HEK293 (cell line): ENCODE measurements around the gene CD83.

Experiments used
- ATF2 ChIP-seq: fragments of 450-650 bp; formaldehyde crosslinking; IDR thresholded peaks from 2 replicates; pipeline ENCODE4 v1.5.1; 2016; ENCODE audit warnings: missing biosample characterization, missing genetic modification characterization, low read depth
- BCL11A ChIP-seq: fragments of 450-650 bp; formaldehyde crosslinking; IDR thresholded peaks from 2 replicates; pipeline ENCODE4 v1.5.1; 2016; ENCODE audit warnings: low read depth, missing biosample characterization, missing genetic modification characterization
- CTCF ChIP-seq: fragments of 450-650 bp; formaldehyde crosslinking; IDR thresholded peaks from 2 replicates; pipeline ENCODE4 v1.5.1; 2016; ENCODE audit warnings: missing biosample characterization, missing genetic modification characterization
- MYNN ChIP-seq: fragments of 450-650 bp; formaldehyde crosslinking; IDR thresholded peaks from 2 replicates; pipeline ENCODE4 v1.5.1; 2016; ENCODE audit warnings: missing biosample characterization, missing genetic modification characterization, borderline replicate concordance
- YY1 ChIP-seq: fragments of 450-650 bp; formaldehyde crosslinking; IDR thresholded peaks from 2 replicates; pipeline ENCODE4 v1.5.1; 2018; ENCODE audit warnings: missing biosample characterization, missing genetic modification characterization
- ZNF10 ChIP-seq: fragments of 450-650 bp; formaldehyde crosslinking; IDR thresholded peaks from 2 replicates; pipeline ENCODE4 v1.5.1; 2017; ENCODE audit warnings: missing biosample characterization, missing genetic modification characterization
- ZNF202 ChIP-seq: fragments of 450-650 bp; formaldehyde crosslinking; IDR thresholded peaks from 2 replicates; pipeline ENCODE4 v1.5.1; 2016; ENCODE audit warnings: missing biosample characterization, missing genetic modification characterization, borderline replicate concordance
- ZNF510 ChIP-seq: fragments of 450-650 bp; formaldehyde crosslinking; IDR thresholded peaks from 2 replicates; pipeline ENCODE4 v1.5.1; 2018; ENCODE audit warnings: mild to moderate bottlenecking, missing genetic modification characterization, missing biosample characterization; ENCODE audit not compliant: insufficient replicate concordance
- ZNF658 ChIP-seq: fragments of 450-650 bp; formaldehyde crosslinking; IDR thresholded peaks from 2 replicates; pipeline ENCODE4; 2016; ENCODE audit warnings: missing biosample characterization, missing genetic modification characterization
- ZNF707 ChIP-seq: fragments of 450-650 bp; formaldehyde crosslinking; IDR thresholded peaks from 2 replicates; pipeline ENCODE4 v1.5.1; 2016; ENCODE audit warnings: missing biosample characterization, missing genetic modification characterization

GRCh38 chr6:14110001-14110818 is 7.4 kb upstream of the CD83 start:
- TF ChIP-seq ZNF510 (tag by site-specific recombination) (no peak), ZNF10 (tag by site-specific recombination) (no peak), ATF2 (tag by site-specific recombination) (no peak), CTCF (no peak), BCL11A (no peak), ZNF658 (tag by site-specific recombination) (no peak), MYNN (no peak), YY1 (tag by site-specific recombination) (no peak), ZNF202 (tag by site-specific recombination) (no peak), ZNF707 (tag by site-specific recombination) (no peak)
